Common myeloid progenitor, CD34-positive (primary cell): ENCODE measurements around the gene MORN1.

Experiments
- CTCF ChIA-PET: fragments of 350-600 bp; sonication (Branson Sonifier 250); formaldehyde crosslinking; loops from one replicate; lab custom pipeline; 2021; ENCODE audit warnings: antibody characterized with exemption; lab: Charles Lee
- POLR2A ChIA-PET: fragments of 350-600 bp; sonication (Branson Sonifier 250); formaldehyde crosslinking; loops from one replicate; lab custom pipeline; 2021; ENCODE audit warnings: antibody characterized with exemption; lab: Charles Lee
- DNase-seq, 3 donors: peaks; one replicate each; pipeline versions ENCODE4 v3.0.0 to v3.0.0-alpha.2; 2013
- H3K27ac ChIP-seq, 2 experiments: 1 replicate in 1 of 2; 2 replicates in 1 of 2; pipeline ENCODE4 v1.7.0; 2013; ENCODE audit warnings: inconsistent platforms in 2 of 2, low read length in 2 of 2, mild to moderate bottlenecking in 2 of 2, low read depth in 1 of 2, moderate library complexity in 1 of 2; ENCODE audit not compliant: severe bottlenecking in 2 of 2, insufficient read depth in 1 of 2, poor library complexity in 1 of 2
- H3K27me3 ChIP-seq, 5 experiments: replicated peaks in 2 of 5; 1 replicate in 3 of 5; 2 replicates in 2 of 5; pipeline versions ENCODE4 v1.6.1 to v1.7.0; 2013; ENCODE audit warnings: low read length in 4 of 5, mild to moderate bottlenecking in 2 of 5, moderate library complexity in 2 of 5, inconsistent platforms in 1 of 5; ENCODE audit not compliant: insufficient read depth in 5 of 5, control insufficient read depth in 4 of 5
- H3K36me3 ChIP-seq, 4 experiments: 1 replicate in 2 of 4; 2 replicates in 2 of 4; pipeline versions ENCODE4 v1.6.1 to v1.7.0; 2013; ENCODE audit warnings: low read length in 3 of 4, control low read depth in 1 of 4, mild to moderate bottlenecking in 1 of 4; ENCODE audit not compliant: control insufficient read depth in 4 of 4, insufficient read depth in 4 of 4
- H3K4me1 ChIP-seq, 4 experiments: 1 replicate in 3 of 4; 2 replicates in 1 of 4; pipeline versions ENCODE4 v1.6.1 to v1.7.1; 2013; ENCODE audit warnings: low read length in 3 of 4, mild to moderate bottlenecking in 3 of 4, control low read depth in 1 of 4, inconsistent platforms in 1 of 4, moderate library complexity in 1 of 4; ENCODE audit not compliant: control insufficient read depth in 4 of 4, insufficient read depth in 4 of 4; ENCODE audit errors: control extremely low read depth in 1 of 4
- H3K4me3 ChIP-seq, 7 experiments: 1 replicate in 4 of 7; 2 replicates in 3 of 7; pipeline versions ENCODE4 v1.5.1 to v1.7.0; 2013; ENCODE audit warnings: mild to moderate bottlenecking in 7 of 7, low read length in 6 of 7, moderate library complexity in 6 of 7, inconsistent platforms in 2 of 7, low read depth in 2 of 7, control low read depth in 1 of 7; ENCODE audit not compliant: insufficient read depth in 4 of 7, control insufficient read depth in 1 of 7; ENCODE audit errors: extremely low read depth in 1 of 7
- H3K9me3 ChIP-seq, 5 experiments: 1 replicate in 4 of 5; 2 replicates in 1 of 5; pipeline versions ENCODE4 v1.6.1 to v1.7.1; 2013; ENCODE audit warnings: low read length in 4 of 5, mild to moderate bottlenecking in 2 of 5, inconsistent platforms in 1 of 5, low read depth in 1 of 5, moderate library complexity in 1 of 5; ENCODE audit not compliant: control insufficient read depth in 4 of 5, insufficient read depth in 2 of 5; ENCODE audit errors: control extremely low read depth in 1 of 5
- WGBS: methylation state at CpG from one replicate; pipeline ENCODE4 v1.1.5; 2013; ENCODE audit not compliant: insufficient coverage; 5-methylcytosine and 5-hydroxymethylcytosine counted together

Gene MORN1

GRCh38 chr1:2431518-2431917 is 40.2 kb upstream of the MORN1 start:
- H3K4me3 ChIP-seq: no peak overlapping the region
- ChIA-PET POLR2A (interaction anchor here (0.9 kb wide), 1 partner anchor 411 kb away, joined by 3 read pairs; no protein-coding TSS in a partner anchor), CTCF (no interaction called here)

GRCh38 chr1:2431103-2431502 is 39.7 kb upstream of the MORN1 start:
- peak; percentile 31 to 60 (median 41) for DNase-seq
- WGBS: 55% methylated on average over 12 of the region's 16 CpGs
- Histone ChIP-seq H3K4me3 (no peak overlapping the region), H3K27me3 (peaks cover 0 to 20% (median 0%) of the 10 kb centered on the region in 5 experiments), H3K36me3 (no peaks in the 10 kb centered on the region), H3K4me1 (peaks cover 0 to 35% (median 20%) of the 10 kb centered on the region in 4 experiments), H3K9me3 (peaks cover 0 to 7% (median 3%) of the 10 kb centered on the region in 5 experiments), H3K27ac (no peak overlapping the region)
- CTCF ChIA-PET: interaction anchor here (1.6 to 1.7 kb wide), 2 partner anchors 14 to 117 kb away, joined by 4 read pairs; no protein-coding TSS in a partner anchor
- POLR2A ChIA-PET: interaction anchor here (0.9 kb wide), 1 partner anchor 412 kb away, joined by 3 read pairs; no protein-coding TSS in a partner anchor

More at GRCh38 chr1:2431518-2431917, 40.2 kb upstream of the MORN1 start:
- no peak overlapping the region for H3K27ac ChIP-seq
- WGBS: 94% methylated on average over 5 of the region's 10 CpGs
- peaks cover 0 to 7% (median 3%) of the 10 kb centered on the region in 5 experiments for H3K9me3 ChIP-seq
- peaks cover 0 to 20% (median 0%) of the 10 kb centered on the region in 5 experiments for H3K27me3 ChIP-seq
- DNase-seq: no peak
- H3K4me1 ChIP-seq: peaks cover 0 to 35% (median 20%) of the 10 kb centered on the region in 4 experiments
- no peaks in the 10 kb centered on the region for H3K36me3 ChIP-seq

GRCh38 chr1:2430592-2430973 is 39.2 kb upstream of the MORN1 start:
- H3K9me3 ChIP-seq: peaks cover 0 to 7% (median 3%) of the 10 kb centered on the region in 5 experiments
- DNase-seq: no peak
- ChIA-PET POLR2A (no interaction called here), CTCF (interaction anchor here (1.1 to 1.7 kb wide), 3 partner anchors 14 to 117 kb away, joined by 3 to 4 read pairs (median 4); no protein-coding TSS in a partner anchor)
- WGBS: 92% methylated on average over 10 of the region's 10 CpGs
- no peak overlapping the region for H3K4me3 ChIP-seq
- peaks cover 0 to 35% (median 20%) of the 10 kb centered on the region in 4 experiments for H3K4me1 ChIP-seq
- H3K27me3 ChIP-seq: peaks cover 0 to 20% (median 0%) of the 10 kb centered on the region in 5 experiments
- H3K36me3 ChIP-seq: no peaks in the 10 kb centered on the region
- H3K27ac ChIP-seq: no peak overlapping the region

GRCh38 chr1:2429780-2430591 is 38.6 kb upstream of the MORN1 start:
- H3K36me3 ChIP-seq: no peaks in the 10 kb centered on the region
- no peak overlapping the region for H3K4me3 ChIP-seq
- no peak overlapping the region for H3K27ac ChIP-seq
- WGBS: 77% methylated on average over 12 of the region's 20 CpGs
- H3K9me3 ChIP-seq: peaks cover 0 to 7% (median 3%) of the 10 kb centered on the region in 5 experiments
- DNase-seq: peak in 2 of 3 donors; percentile 21 to 39
- ChIA-PET CTCF (interaction anchor here (1.1 to 1.7 kb wide), 4 partner anchors 13 to 235 kb away, joined by 3 to 4 read pairs (median 4); partner anchors contain the start of gene FAAP20), POLR2A (no interaction called here)
- H3K27me3 ChIP-seq: peaks cover 0 to 18% (median 0%) of the 10 kb centered on the region in 5 experiments
- peaks cover 0 to 35% (median 18%) of the 10 kb centered on the region in 4 experiments for H3K4me1 ChIP-seq

GRCh38 chr1:2428490-2428889 is 37.1 kb upstream of the MORN1 start:
- H3K36me3 ChIP-seq: no peaks in the 10 kb centered on the region
- DNase-seq: no peak
- WGBS: 97% methylated on average over 27 of the region's 28 CpGs
- ChIA-PET CTCF (interaction anchor here (0.5 to 1.3 kb wide), 2 partner anchors 234 to 1235 kb away, joined by 3 to 4 read pairs; partner anchors contain the start of gene FAAP20), POLR2A (no interaction called here)
- peaks cover 0 to 8% (median 3%) of the 10 kb centered on the region in 5 experiments for H3K9me3 ChIP-seq
- H3K4me1 ChIP-seq: peaks cover 0 to 20% (median 10%) of the 10 kb centered on the region in 4 experiments
- peaks cover 0 to 5% (median 0%) of the 10 kb centered on the region in 5 experiments for H3K27me3 ChIP-seq
- no peak overlapping the region for H3K27ac ChIP-seq
- no peak overlapping the region for H3K4me3 ChIP-seq

- WGBS: 97% methylated on average over 10 of the region's 10 CpGs
- peaks cover 0 to 5% (median 0%) of the 10 kb centered on the region in 5 experiments for H3K27me3 ChIP-seq
Measured at GRCh38 chr1:2427976-2428375, 36.6 kb upstream of the MORN1 start.

More at GRCh38 chr1:2427976-2428375, 36.6 kb upstream of the MORN1 start:
- no peak for DNase-seq
- Histone ChIP-seq H3K4me1 (peaks cover 0 to 18% (median 10%) of the 10 kb centered on the region in 4 experiments), H3K9me3 (peaks cover 0 to 12% (median 7%) of the 10 kb centered on the region in 5 experiments), H3K4me3 (no peak overlapping the region), H3K27ac (no peak overlapping the region), H3K36me3 (no peaks in the 10 kb centered on the region)
- POLR2A ChIA-PET: no interaction called here
- CTCF ChIA-PET: interaction anchor here (0.5 kb wide), 1 partner anchor 1235 kb away, joined by 4 read pairs; no protein-coding TSS in a partner anchor
